Glutamatergic neuron (in vitro differentiated cells): ENCODE data around the gene DNAI1. TPM values are rescaled to one million over a fixed set of nuclear protein-coding genes. Genes with fewer than 3 reads are reported as not detected.
A peak's percentile ranks its signal among the peaks of the same experiment; 100 is the strongest.

Experiments used
- DNase-seq: peaks from one replicate; pipeline ENCODE4 v3.0.0; 2022
- H3K27ac Mint-ChIP-seq: one replicate; pipeline ENCODE4 v1.8.0; 2020; ENCODE audit warnings: mild to moderate bottlenecking, mixed read lengths, inconsistent platforms; ENCODE audit not compliant: unreplicated experiment
- H3K27me3 Mint-ChIP-seq: one replicate; pipeline ENCODE4 v1.8.0; 2020; ENCODE audit warnings: mild to moderate bottlenecking, moderate library complexity, mixed read lengths, inconsistent platforms; ENCODE audit not compliant: unreplicated experiment
- H3K36me3 Mint-ChIP-seq: one replicate; pipeline ENCODE4 v1.8.0; 2020; ENCODE audit warnings: mild to moderate bottlenecking, mixed read lengths, inconsistent platforms; ENCODE audit not compliant: unreplicated experiment
- H3K4me1 Mint-ChIP-seq: one replicate; pipeline ENCODE4 v1.8.0; 2020; ENCODE audit warnings: mild to moderate bottlenecking, low read depth, mixed read lengths, inconsistent platforms; ENCODE audit not compliant: unreplicated experiment
- H3K4me3 Mint-ChIP-seq: one replicate; pipeline ENCODE4 v1.8.0; 2020; ENCODE audit warnings: mild to moderate bottlenecking, mixed read lengths, inconsistent platforms; ENCODE audit not compliant: unreplicated experiment
- H3K9me3 Mint-ChIP-seq: one replicate; pipeline ENCODE4 v1.8.0; 2020; ENCODE audit warnings: mild to moderate bottlenecking, moderate library complexity, mixed read lengths, inconsistent platforms; ENCODE audit not compliant: unreplicated experiment
- total RNA-seq: library from RNA; stranded (reverse); fragmentation: NEBNext Ultra II Directional; extraction: Animal tissue kit (Norgen Biotek cat#: 25700); gene quantifications from one replicate; pipeline ENCODE4 v1.2.1, GENCODE V29; 2021; ENCODE audit not compliant: unreplicated experiment
- TF ChIP-seq, protein P1 (sequence below): fragments of 200-600 bp; sonication (generic); IDR thresholded peaks from one replicate; pipeline ENCODE4 v1.5.0; 2021; ENCODE audit not compliant: partially characterized antibody, unreplicated experiment

DNAI1 gene
- total RNA-seq, 1 donor from 2014 or later: 1.2 TPM

DNA sequence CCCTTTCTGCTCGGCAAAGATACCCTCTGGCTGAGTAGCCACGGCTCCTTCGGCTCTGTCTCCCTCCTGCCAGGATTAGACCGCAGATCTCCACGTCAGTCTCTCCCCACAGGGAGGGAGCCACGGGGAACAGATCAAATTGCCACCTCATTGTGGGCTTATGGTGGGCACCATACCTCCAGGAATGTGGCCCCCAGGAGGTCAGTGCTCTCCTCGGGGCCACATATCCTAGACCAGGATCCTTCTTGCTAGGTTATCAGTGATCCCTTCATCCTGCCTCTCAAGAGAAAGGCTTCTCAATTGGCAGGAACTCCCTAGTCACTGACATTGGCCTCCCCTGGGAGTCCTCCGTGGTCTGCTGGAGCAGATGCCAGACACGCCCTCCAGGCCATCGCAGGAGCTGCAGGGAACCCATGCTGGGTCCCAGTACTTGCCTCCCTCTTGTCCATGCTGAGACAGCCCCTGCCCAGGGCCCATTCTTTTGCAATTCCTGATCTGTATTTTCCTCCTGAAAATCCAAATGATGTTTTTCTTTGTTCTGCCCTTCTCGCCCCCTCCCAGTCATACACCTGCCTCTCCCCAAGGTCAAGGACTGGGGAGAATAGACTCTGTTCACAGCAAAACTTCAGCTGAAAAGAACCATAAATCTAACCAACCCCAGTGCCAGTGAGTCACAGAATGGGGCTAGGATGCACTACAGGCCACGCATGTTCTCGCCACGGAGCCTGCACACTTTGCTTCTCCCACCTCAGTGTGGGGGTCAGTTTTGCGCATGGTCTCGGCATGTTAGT, 95.8 kb downstream of the DNAI1 start:
- TF ChIP-seq, protein P1, sequence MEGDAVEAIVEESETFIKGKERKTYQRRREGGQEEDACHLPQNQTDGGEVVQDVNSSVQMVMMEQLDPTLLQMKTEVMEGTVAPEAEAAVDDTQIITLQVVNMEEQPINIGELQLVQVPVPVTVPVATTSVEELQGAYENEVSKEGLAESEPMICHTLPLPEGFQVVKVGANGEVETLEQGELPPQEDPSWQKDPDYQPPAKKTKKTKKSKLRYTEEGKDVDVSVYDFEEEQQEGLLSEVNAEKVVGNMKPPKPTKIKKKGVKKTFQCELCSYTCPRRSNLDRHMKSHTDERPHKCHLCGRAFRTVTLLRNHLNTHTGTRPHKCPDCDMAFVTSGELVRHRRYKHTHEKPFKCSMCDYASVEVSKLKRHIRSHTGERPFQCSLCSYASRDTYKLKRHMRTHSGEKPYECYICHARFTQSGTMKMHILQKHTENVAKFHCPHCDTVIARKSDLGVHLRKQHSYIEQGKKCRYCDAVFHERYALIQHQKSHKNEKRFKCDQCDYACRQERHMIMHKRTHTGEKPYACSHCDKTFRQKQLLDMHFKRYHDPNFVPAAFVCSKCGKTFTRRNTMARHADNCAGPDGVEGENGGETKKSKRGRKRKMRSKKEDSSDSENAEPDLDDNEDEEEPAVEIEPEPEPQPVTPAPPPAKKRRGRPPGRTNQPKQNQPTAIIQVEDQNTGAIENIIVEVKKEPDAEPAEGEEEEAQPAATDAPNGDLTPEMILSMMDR: no peak
- Mint-ChIP-seq H3K4me3 (peak overlapping the region; percentile 81), H3K9me3 (peaks cover 23% of the 10 kb centered on the region), H3K4me1 (peaks cover 44% of the 10 kb centered on the region), H3K36me3 (peaks cover 5% of the 10 kb centered on the region), H3K27ac (peak overlapping the region; percentile 72), H3K27me3 (peaks cover 27% of the 10 kb centered on the region)
- DNase-seq: no peak

- H3K9me3 Mint-ChIP-seq: peaks cover 24% of the 10 kb centered on the region
- DNase-seq: peak; percentile 84
- H3K36me3 Mint-ChIP-seq: peaks cover 5% of the 10 kb centered on the region
- H3K4me3 Mint-ChIP-seq: peak overlapping the region; percentile 81
- H3K27ac Mint-ChIP-seq: peak overlapping the region; percentile 72
- TF ChIP-seq, protein P1: no peak
- peaks cover 27% of the 10 kb centered on the region for H3K27me3 Mint-ChIP-seq
- H3K4me1 Mint-ChIP-seq: peaks cover 47% of the 10 kb centered on the region
Measured at GRCh38 chr9:34555002-34555348, 96.4 kb downstream of the DNAI1 start.

GRCh38 chr9:34555500-34555899, 96.9 kb downstream of the DNAI1 start:
- DNase-seq: no peak
- Mint-ChIP-seq H3K9me3 (peaks cover 27% of the 10 kb centered on the region), H3K4me3 (peak overlapping the region; percentile 81), H3K4me1 (peaks cover 52% of the 10 kb centered on the region), H3K36me3 (peaks cover 5% of the 10 kb centered on the region), H3K27ac (peak overlapping the region; percentile 72), H3K27me3 (peaks cover 31% of the 10 kb centered on the region)
- TF ChIP-seq, protein P1: no peak

GRCh38 chr9:34555936-34556525, 97.4 kb downstream of the DNAI1 start:
- H3K27ac Mint-ChIP-seq: peak overlapping the region; percentile 83
- H3K36me3 Mint-ChIP-seq: peaks cover 5% of the 10 kb centered on the region
- no peak for DNase-seq
- H3K4me1 Mint-ChIP-seq: peaks cover 53% of the 10 kb centered on the region
- peak overlapping the region; percentile 60 for H3K4me3 Mint-ChIP-seq
- TF ChIP-seq, protein P1: no peak
- peaks cover 31% of the 10 kb centered on the region for H3K27me3 Mint-ChIP-seq
- H3K9me3 Mint-ChIP-seq: peaks cover 27% of the 10 kb centered on the region

DNA sequence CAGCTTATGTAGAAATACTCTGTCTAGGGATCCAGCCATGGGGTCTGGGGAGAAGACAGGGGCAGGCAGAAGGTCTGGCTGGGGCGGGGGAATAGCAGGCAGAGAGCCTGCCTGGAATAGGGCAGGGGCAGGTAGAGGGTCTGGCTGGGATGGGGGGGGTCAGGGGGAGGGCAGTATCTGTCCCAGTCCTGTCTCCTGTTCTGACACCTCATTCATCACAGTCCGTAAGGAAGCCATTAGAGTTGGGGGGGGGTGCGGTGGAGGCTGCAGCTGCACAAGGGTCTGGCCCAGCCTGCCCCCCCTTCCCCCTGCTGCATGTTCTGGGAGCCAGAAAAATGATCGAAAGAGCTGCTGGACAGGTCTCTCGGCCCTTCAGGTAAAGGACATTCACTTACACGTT, 98.3 kb downstream of the DNAI1 start:
- Mint-ChIP-seq H3K27ac (no peak overlapping the region), H3K36me3 (peaks cover 5% of the 10 kb centered on the region), H3K4me3 (no peak overlapping the region), H3K9me3 (peaks cover 27% of the 10 kb centered on the region), H3K27me3 (peaks cover 27% of the 10 kb centered on the region), H3K4me1 (peaks cover 56% of the 10 kb centered on the region)
- TF ChIP-seq, protein P1: no peak
- DNase-seq: no peak
